Right lobe of liver (tissue), 6 donors: ENCODE measurements around the gene ICE1. TPM values are rescaled to one million over a fixed set of nuclear protein-coding genes. Genes with fewer than 3 reads are reported as not detected.
"Not testable (repeated sequence)": the region's sequence is repeated elsewhere in the genome, so short reads cannot be mapped to it uniquely, and the experiment has no call there.

ENCODE experiments used
- ATAC-seq, 4 donors: fragments of 200-7000 bp; cut with Tn5 transposase; one replicate each; pipeline ENCODE4 v1.9.1; 2020; ENCODE audit warnings: mild to moderate bottlenecking in 4 of 4, moderate library complexity in 4 of 4
- DNase-seq, 3 donors: peaks; one replicate each; pipeline ENCODE4 v3.0.0-alpha.2; 2020
- H3K27ac ChIP-seq, 3 donors: fragments of 200-600 bp; one replicate each; pipeline ENCODE4 v1.8.0; 2022
- H3K27me3 ChIP-seq, 2 donors: fragments of 200-600 bp; one replicate each; pipeline ENCODE4 v1.8.0; 2022
- H3K36me3 ChIP-seq, 4 donors: fragments of 200-600 bp; sonication (generic) in 1 of 4; one replicate each; pipeline versions ENCODE4 v1.5.1 to v1.8.0; 2017 to 2022; ENCODE audit warnings: control low read depth in 1 of 4
- H3K4me1 ChIP-seq, 4 donors: fragments of 200-600 bp; sonication (generic) in 1 of 4; one replicate each; pipeline versions ENCODE4 v1.5.1 to v1.8.0; 2017 to 2022; ENCODE audit warnings: control low read depth in 1 of 4
- H3K4me3 ChIP-seq, 3 donors: fragments of 200-600 bp; one replicate each; pipeline ENCODE4 v1.8.0; 2022
- H3K9me3 ChIP-seq, 4 donors: fragments of 200-600 bp; sonication (generic) in 1 of 4; one replicate each; pipeline versions ENCODE4 v1.5.1 to v1.8.0; 2017 to 2022; ENCODE audit warnings: control low read depth in 1 of 4
- CTCF ChIP-seq, 4 donors: fragments of 200-600 bp in 3 of 4; fragments of 450-650 bp in 1 of 4; IDR thresholded peaks; one replicate each; pipeline versions ENCODE4 v1.5.1 to v1.8.0; 2016 to 2022; ENCODE audit warnings: antibody characterized with exemption in 4 of 4, mild to moderate bottlenecking in 2 of 4
- POLR2A ChIP-seq: fragments of 450-650 bp; IDR thresholded peaks from one replicate; pipeline ENCODE4 v1.6.1; 2017; ENCODE audit warnings: antibody characterized with exemption, mild to moderate bottlenecking
- WGBS: methylation state at CpG from one replicate; pipeline ENCODE4 v1.1.6; 2018; ENCODE audit warnings: low coverage, low lambda C conversion rate; ENCODE audit not compliant: insufficient coverage; ENCODE audit errors: missing lambda C conversion rate; 5-methylcytosine and 5-hydroxymethylcytosine counted together
- intact Hi-C, 2 donors: fragments of 100-400 bp; cut with DNase I; formaldehyde crosslinking; loops; one replicate each; pipeline versions ENCODE4 v1.11.2 to v1.14.1; 2022
- total RNA-seq, 6 experiments: library from RNA; depleted of rRNA in 2 of 6; stranded (reverse); fragments of >200 nt in 2 of 6; fragmentation: NEBNext Ultra II Directional in 3 of 6; extraction: Animal tissue kit (Norgen Biotek cat#: 25700) in 3 of 6; gene quantifications; one replicate each; pipeline versions ENCODE4 v1.1.0 to v1.2.4, GENCODE V29; 2016 to 2023
- donor health status: DM: no; HTN: yes; CAD: no.
- donor health status: DM: no; HTN: no; CAD: no.
- donor health status: DM: no; HTN: no; CAD: no.
- donor health status: DM: no; HTN: yes; CAD: no.
- donor health status: DM: no; HTN: yes; CAD: no.

ICE1 gene
- total RNA-seq, 6 experiments from 2014 or later = 8.2 to 10.7 (median 10.4) TPM

GRCh38 chr5:5487585-5488360, 65.3 kb downstream of the ICE1 start:
- Histone ChIP-seq H3K27ac (no peak overlapping the region), H3K4me1 (no peaks in the 10 kb centered on the region), H3K36me3 (peaks cover 0 to 17% (median 0%) of the 10 kb centered on the region in 4 donors), H3K27me3 (no peaks in the 10 kb centered on the region), H3K4me3 (no peak overlapping the region), H3K9me3 (no peaks in the 10 kb centered on the region)
- DNase-seq (no peak), ATAC-seq (no peak)
- WGBS = 81% methylated on average over 2 of the region's 3 CpGs
- intact Hi-C loops = no loop called here
- TF ChIP-seq POLR2A = no peak
- TF ChIP-seq CTCF (IDR thresholded peaks at IDR 0.05) = no peak

- no peaks in the 10 kb centered on the region for H3K27me3 ChIP-seq
- no peak for DNase-seq
- no peak for ATAC-seq
- 66% methylated on average over 8 of the region's 9 CpGs for WGBS
- peaks cover 0 to 17% (median 0%) of the 10 kb centered on the region in 4 donors for H3K36me3 ChIP-seq
- intact Hi-C loops = loop anchor here in 1 of 2 donors (10.0 kb wide), 1 partner anchor 1084 kb away; no protein-coding TSS in a partner anchor
- no peak overlapping the region for H3K4me3 ChIP-seq
- no peak overlapping the region for H3K27ac ChIP-seq
- no peaks in the 10 kb centered on the region for H3K9me3 ChIP-seq
- H3K4me1 ChIP-seq = peaks cover 0 to 8% (median 0%) of the 10 kb centered on the region in 4 donors
- TF ChIP-seq POLR2A (no peak), CTCF (IDR thresholded peaks at IDR 0.05) (no peak)
Observed at GRCh38 chr5:5490774-5491347, 68.4 kb downstream of the ICE1 start.

- DNase-seq (no peak), ATAC-seq (peak; percentile 40 to 56 (median 48))
- no peak overlapping the region for H3K4me3 ChIP-seq
- 22% methylated on average over 12 of the region's 12 CpGs for WGBS
- TF ChIP-seq POLR2A = no peak
- peak; percentile 64 to 71 (median 68) for TF ChIP-seq CTCF (IDR thresholded peaks at IDR 0.05)
- no peak overlapping the region for H3K27ac ChIP-seq
- intact Hi-C loops = loop anchor here in 1 of 2 donors (10.0 kb wide), 1 partner anchor 1082 kb away; no protein-coding TSS in a partner anchor
- H3K4me1 ChIP-seq = peaks cover 0 to 8% (median 0%) of the 10 kb centered on the region in 4 donors
- no peaks in the 10 kb centered on the region for H3K27me3 ChIP-seq
- H3K36me3 ChIP-seq = peaks cover 0 to 17% (median 0%) of the 10 kb centered on the region in 4 donors
- H3K9me3 ChIP-seq = no peaks in the 10 kb centered on the region
Observed at GRCh38 chr5:5492087-5492933, 69.8 kb downstream of the ICE1 start.

- H3K4me3 ChIP-seq, H3K27ac ChIP-seq, H3K27me3 ChIP-seq, ATAC-seq, DNase-seq, H3K9me3 ChIP-seq, H3K4me1 ChIP-seq: not testable (repeated sequence)
- intact Hi-C loops = loop anchor here in 1 of 2 donors (10.0 kb wide), 1 partner anchor 1082 kb away; no protein-coding TSS in a partner anchor
- H3K36me3 ChIP-seq = peaks cover 0 to 11% (median 0%) of the 10 kb centered on the region in 4 donors
- WGBS = 79% methylated on average over 2 of the region's 2 CpGs
Observed at GRCh38 chr5:5492934-5493271, 70.4 kb downstream of the ICE1 start.
